ENCODE results near the gene FNBP1L.

- TF ChIP-seq POLR2A (IDR thresholded peaks at IDR 0.05) = no peak
- TF ChIP-seq POLR2AphosphoS5 (IDR thresholded peaks at IDR 0.05) = no peak
- TF ChIP-seq, protein P1, sequence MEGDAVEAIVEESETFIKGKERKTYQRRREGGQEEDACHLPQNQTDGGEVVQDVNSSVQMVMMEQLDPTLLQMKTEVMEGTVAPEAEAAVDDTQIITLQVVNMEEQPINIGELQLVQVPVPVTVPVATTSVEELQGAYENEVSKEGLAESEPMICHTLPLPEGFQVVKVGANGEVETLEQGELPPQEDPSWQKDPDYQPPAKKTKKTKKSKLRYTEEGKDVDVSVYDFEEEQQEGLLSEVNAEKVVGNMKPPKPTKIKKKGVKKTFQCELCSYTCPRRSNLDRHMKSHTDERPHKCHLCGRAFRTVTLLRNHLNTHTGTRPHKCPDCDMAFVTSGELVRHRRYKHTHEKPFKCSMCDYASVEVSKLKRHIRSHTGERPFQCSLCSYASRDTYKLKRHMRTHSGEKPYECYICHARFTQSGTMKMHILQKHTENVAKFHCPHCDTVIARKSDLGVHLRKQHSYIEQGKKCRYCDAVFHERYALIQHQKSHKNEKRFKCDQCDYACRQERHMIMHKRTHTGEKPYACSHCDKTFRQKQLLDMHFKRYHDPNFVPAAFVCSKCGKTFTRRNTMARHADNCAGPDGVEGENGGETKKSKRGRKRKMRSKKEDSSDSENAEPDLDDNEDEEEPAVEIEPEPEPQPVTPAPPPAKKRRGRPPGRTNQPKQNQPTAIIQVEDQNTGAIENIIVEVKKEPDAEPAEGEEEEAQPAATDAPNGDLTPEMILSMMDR (IDR thresholded peaks at IDR 0.05) = no peak
- TF ChIP-seq EP300 (IDR thresholded peaks at IDR 0.05) = no peak
Measured at GRCh38 chr1:93577536-93578432, 129.9 kb downstream of the FNBP1L start.
